Measurements from ENCODE around the gene NUDT21.
"Not testable (repeated sequence)": the region's sequence is repeated elsewhere in the genome, so short reads cannot be mapped to it uniquely, and the experiment has no call there.

The NUDT21 gene

DNA sequence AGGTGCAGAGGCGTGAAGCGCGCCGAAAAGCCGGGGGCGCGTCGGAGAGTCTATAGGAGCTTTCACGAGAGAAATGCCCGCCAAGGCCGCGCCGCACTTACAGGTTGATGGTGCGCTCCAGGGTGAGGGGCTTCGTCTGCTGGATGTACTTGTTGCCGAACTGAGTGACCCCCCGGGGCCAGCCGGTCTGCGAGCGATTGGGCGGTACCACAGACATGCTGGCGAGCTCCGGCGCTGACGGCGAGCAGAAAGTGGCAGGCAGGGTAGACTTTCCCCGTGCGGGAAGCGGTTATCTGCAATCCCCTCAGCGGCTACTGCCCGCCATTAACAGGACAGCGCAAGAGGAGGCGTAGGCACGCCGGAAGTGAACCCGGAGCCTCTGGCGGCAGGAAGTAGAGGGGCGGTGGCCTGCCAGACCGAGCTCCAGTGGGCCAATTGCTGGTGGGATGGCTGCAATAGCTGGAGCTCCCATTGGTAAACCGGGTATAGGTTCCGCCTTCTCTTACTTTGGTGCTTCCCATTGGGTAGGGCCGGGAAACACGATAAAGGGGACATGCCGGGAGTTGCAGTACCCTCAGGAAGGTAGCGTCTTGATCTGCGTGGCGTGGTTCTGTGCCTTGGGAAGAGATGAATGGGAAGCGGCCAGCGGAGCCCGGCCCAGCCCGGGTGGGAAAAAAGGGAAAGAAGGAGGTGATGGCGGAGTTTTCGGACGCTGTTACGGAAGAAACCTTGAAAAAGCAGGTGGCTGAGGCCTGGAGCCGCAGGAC lies at the start of gene NUDT21, which contains the start of gene OGFOD1:
Gene NUDT21, minus strand, starts transcription at position 347 of the 767 bp plus-strand sequence. Its CDS starts 130 bp downstream, at position 217.
Gene OGFOD1, plus strand, starts transcription at position 569 of the 767 bp plus-strand sequence. Its CDS starts 59 bp downstream, at position 628.
- peaks cover 49% of the 10 kb centered on the region for H3K4me1 Mint-ChIP-seq (ENCODE audit: low read depth)
- H3K27me3 Mint-ChIP-seq (ENCODE audit: low read depth), result no peaks in the 10 kb centered on the region
- H3K4me3 Mint-ChIP-seq, result peak within 1 kb of the TSS; percentile 95
- peak within 1 kb of the TSS; percentile 94 for H3K27ac Mint-ChIP-seq
- peak; percentile 94 for DNase-seq (ENCODE audit: low spot score)
- H3K36me3 Mint-ChIP-seq (ENCODE audit: low read depth), result peaks cover 50% of the 10 kb centered on the region
- no peaks in the 10 kb centered on the region for H3K9me3 Mint-ChIP-seq

GRCh38 chr16:56493815-56494214 lies 42.7 kb upstream of the NUDT21 start:
- H3K9me3 Mint-ChIP-seq, result no peaks in the 10 kb centered on the region
- no peak overlapping the region for H3K27ac Mint-ChIP-seq

DNA sequence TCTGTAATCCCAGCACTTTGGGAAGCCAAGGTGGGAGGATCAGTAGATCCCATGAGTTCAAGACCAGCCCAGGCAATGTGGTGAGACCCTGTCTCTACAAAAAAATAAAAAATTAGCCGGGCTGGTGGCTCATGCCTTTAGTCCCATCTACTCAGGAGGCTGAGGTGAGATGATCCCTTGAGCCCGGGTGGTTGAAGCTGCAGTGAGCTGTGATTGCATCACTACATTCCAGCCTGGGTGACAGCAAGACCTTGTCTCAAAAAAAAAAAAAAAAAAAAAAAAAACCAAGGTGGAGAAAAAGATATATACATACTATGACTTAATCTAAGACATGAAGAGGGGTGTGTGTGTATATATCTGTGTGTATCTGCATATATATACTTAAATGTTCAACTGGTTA lies 42.0 kb upstream of the NUDT21 start:
- H3K4me1 Mint-ChIP-seq (ENCODE audit: low read depth), result no peaks in the 10 kb centered on the region
- no peak overlapping the region for H3K27ac Mint-ChIP-seq
- H3K36me3 Mint-ChIP-seq (ENCODE audit: low read depth), result peaks cover 6% of the 10 kb centered on the region

More at GRCh38 chr16:56493815-56494214, 42.7 kb upstream of the NUDT21 start:
- Mint-ChIP-seq H3K36me3 (ENCODE audit: low read depth) (peaks cover 11% of the 10 kb centered on the region), H3K4me3 (no peak overlapping the region), H3K4me1 (ENCODE audit: low read depth) (no peaks in the 10 kb centered on the region), H3K27me3 (ENCODE audit: low read depth) (no peaks in the 10 kb centered on the region)
- DNase-seq (ENCODE audit: low spot score), result no peak

DNA sequence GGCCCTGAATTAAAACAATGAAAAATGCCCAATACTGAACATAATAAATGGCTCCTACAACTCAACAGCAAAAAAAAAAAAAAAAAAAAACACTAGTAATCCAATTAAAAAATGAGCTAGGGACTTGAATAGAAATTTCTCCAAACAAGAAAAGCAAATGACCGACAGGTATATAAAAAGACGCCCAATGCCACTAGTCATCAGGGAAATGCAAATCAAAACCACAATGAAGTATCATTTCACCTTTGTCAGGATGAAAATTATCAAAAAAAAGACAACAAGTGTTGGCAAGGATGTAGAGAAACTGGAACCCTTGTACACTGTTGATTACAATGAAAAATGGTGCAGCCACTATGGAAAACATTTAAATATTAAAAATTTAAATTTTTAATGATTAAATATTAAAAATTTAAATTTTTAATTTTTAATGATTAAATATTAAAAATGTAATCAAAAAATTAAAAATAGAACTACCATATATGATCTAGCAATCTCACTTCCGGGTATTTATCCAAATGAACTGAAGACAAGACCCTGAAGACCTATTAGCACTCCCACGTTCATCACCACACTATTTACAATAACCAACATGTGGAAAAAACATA lies 40.6 kb upstream of the NUDT21 start:
- H3K9me3 Mint-ChIP-seq, result no peaks in the 10 kb centered on the region
- no peaks in the 10 kb centered on the region for H3K4me1 Mint-ChIP-seq (ENCODE audit: low read depth)
- no peaks in the 10 kb centered on the region for H3K27me3 Mint-ChIP-seq (ENCODE audit: low read depth)
- H3K36me3 Mint-ChIP-seq (ENCODE audit: low read depth), result peaks cover under 1% of the 10 kb centered on the region
- H3K4me3 Mint-ChIP-seq, result no peak overlapping the region
- no peak overlapping the region for H3K27ac Mint-ChIP-seq
- no peak for DNase-seq (ENCODE audit: low spot score)

More for the DNA sequence above, 42.0 kb upstream of the NUDT21 start:
- H3K9me3 Mint-ChIP-seq, result no peaks in the 10 kb centered on the region
- no peaks in the 10 kb centered on the region for H3K27me3 Mint-ChIP-seq (ENCODE audit: low read depth)
- no peak overlapping the region for H3K4me3 Mint-ChIP-seq
- DNase-seq (ENCODE audit: low spot score), result no peak

DNA sequence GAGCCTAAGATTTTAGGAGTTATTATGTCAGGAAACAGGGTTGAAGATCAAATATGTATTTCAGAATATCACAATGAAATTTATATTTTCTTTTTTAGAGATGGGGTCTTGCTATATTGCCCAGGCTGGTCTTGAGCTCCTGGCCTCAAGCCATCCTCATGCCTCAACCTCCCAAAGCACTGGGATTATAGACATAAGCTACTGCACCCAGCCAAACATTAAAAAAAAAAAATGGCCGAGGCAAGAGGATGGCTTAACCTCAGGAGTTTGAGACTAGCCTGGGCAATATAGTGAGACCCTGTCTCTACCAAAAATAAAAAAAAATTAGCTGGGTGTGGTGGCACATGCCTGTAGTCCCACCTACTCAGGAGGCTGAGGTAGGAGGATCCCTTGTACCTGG lies 37.7 kb upstream of the NUDT21 start:
- not testable (repeated sequence) for H3K27me3 Mint-ChIP-seq (ENCODE audit: low read depth); H3K36me3 Mint-ChIP-seq (ENCODE audit: low read depth); H3K4me3 Mint-ChIP-seq; H3K27ac Mint-ChIP-seq; H3K4me1 Mint-ChIP-seq (ENCODE audit: low read depth); H3K9me3 Mint-ChIP-seq; DNase-seq (ENCODE audit: low spot score)

- H3K27me3 Mint-ChIP-seq (ENCODE audit: low read depth), result no peaks in the 10 kb centered on the region
- H3K36me3 Mint-ChIP-seq (ENCODE audit: low read depth), result peaks cover 7% of the 10 kb centered on the region
Observed at GRCh38 chr16:56488035-56488434, 36.9 kb upstream of the NUDT21 start.

GRCh38 chr16:56483394-56483793 lies 32.3 kb upstream of the NUDT21 start:
- peaks cover 16% of the 10 kb centered on the region for H3K36me3 Mint-ChIP-seq (ENCODE audit: low read depth)
- no peaks in the 10 kb centered on the region for H3K9me3 Mint-ChIP-seq
- H3K4me3 Mint-ChIP-seq, result no peak overlapping the region
- no peaks in the 10 kb centered on the region for H3K4me1 Mint-ChIP-seq (ENCODE audit: low read depth)
- no peak overlapping the region for H3K27ac Mint-ChIP-seq
- no peaks in the 10 kb centered on the region for H3K27me3 Mint-ChIP-seq (ENCODE audit: low read depth)
- DNase-seq (ENCODE audit: low spot score), result no peak

More at GRCh38 chr16:56488035-56488434, 36.9 kb upstream of the NUDT21 start:
- no peak overlapping the region for H3K27ac Mint-ChIP-seq
- H3K4me3 Mint-ChIP-seq, result no peak overlapping the region
- DNase-seq (ENCODE audit: low spot score), result no peak
- H3K9me3 Mint-ChIP-seq, result no peaks in the 10 kb centered on the region
- no peaks in the 10 kb centered on the region for H3K4me1 Mint-ChIP-seq (ENCODE audit: low read depth)

GRCh38 chr16:56482683-56483236 lies 31.6 kb upstream of the NUDT21 start:
- Mint-ChIP-seq H3K27me3 (ENCODE audit: low read depth) (no peaks in the 10 kb centered on the region), H3K9me3 (no peaks in the 10 kb centered on the region), H3K27ac (no peak overlapping the region), H3K4me3 (no peak overlapping the region), H3K36me3 (ENCODE audit: low read depth) (peaks cover 16% of the 10 kb centered on the region), H3K4me1 (ENCODE audit: low read depth) (no peaks in the 10 kb centered on the region)
- no peak for DNase-seq (ENCODE audit: low spot score)

DNA sequence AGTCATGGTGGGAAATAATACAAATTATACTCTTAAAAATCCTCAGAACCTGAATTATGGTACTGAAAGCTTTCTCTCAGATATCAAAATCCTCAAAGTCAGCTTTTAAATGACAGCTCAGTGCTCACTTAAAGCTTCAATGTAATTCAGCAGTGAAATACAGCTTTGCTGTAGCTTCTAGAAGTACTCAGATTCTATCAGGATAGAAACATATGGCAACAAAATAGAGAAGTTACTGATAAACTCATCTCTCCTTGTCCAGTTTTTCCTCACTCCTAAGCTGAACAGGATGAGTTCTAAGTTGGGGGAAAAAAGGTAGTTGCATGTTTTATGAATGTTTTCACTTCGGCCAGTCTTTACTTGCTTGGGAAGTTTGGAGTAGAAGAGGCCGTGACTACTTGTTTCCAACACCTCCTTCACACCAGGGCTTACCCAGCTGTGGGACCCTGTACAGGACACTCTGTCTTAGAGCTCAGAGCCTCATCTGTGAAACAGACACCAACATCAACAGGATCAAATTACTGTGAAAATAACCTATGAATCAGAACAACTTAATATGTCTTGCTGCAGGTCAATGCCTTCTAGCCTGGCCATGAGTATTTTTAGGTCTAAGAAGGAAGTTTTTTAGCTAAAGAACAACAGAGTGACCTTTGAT lies 30.5 kb upstream of the NUDT21 start:
- no peaks in the 10 kb centered on the region for H3K9me3 Mint-ChIP-seq
- H3K4me1 Mint-ChIP-seq (ENCODE audit: low read depth), result peaks cover 7% of the 10 kb centered on the region
- H3K27me3 Mint-ChIP-seq (ENCODE audit: low read depth), result no peaks in the 10 kb centered on the region
- peaks cover 23% of the 10 kb centered on the region for H3K36me3 Mint-ChIP-seq (ENCODE audit: low read depth)
- no peak overlapping the region for H3K4me3 Mint-ChIP-seq
- no peak for DNase-seq (ENCODE audit: low spot score)
- no peak overlapping the region for H3K27ac Mint-ChIP-seq

GRCh38 chr16:56480776-56481467 lies 29.8 kb upstream of the NUDT21 start:
- DNase-seq (ENCODE audit: low spot score), result no peak
- no peak overlapping the region for H3K4me3 Mint-ChIP-seq
- peaks cover 29% of the 10 kb centered on the region for H3K36me3 Mint-ChIP-seq (ENCODE audit: low read depth)
- no peaks in the 10 kb centered on the region for H3K27me3 Mint-ChIP-seq (ENCODE audit: low read depth)
- H3K4me1 Mint-ChIP-seq (ENCODE audit: low read depth), result peaks cover 7% of the 10 kb centered on the region
- no peak overlapping the region for H3K27ac Mint-ChIP-seq
- no peaks in the 10 kb centered on the region for H3K9me3 Mint-ChIP-seq

GRCh38 chr16:56479469-56479868 lies 28.3 kb upstream of the NUDT21 start:
- Mint-ChIP-seq H3K9me3 (no peaks in the 10 kb centered on the region), H3K36me3 (ENCODE audit: low read depth) (peaks cover 35% of the 10 kb centered on the region), H3K4me1 (ENCODE audit: low read depth) (peaks cover 7% of the 10 kb centered on the region), H3K27ac (no peak overlapping the region), H3K27me3 (ENCODE audit: low read depth) (no peaks in the 10 kb centered on the region), H3K4me3 (no peak overlapping the region)
- no peak for DNase-seq (ENCODE audit: low spot score)

GRCh38 chr16:56478281-56479049 lies 27.3 kb upstream of the NUDT21 start:
- Mint-ChIP-seq H3K27ac (no peak overlapping the region), H3K27me3 (ENCODE audit: low read depth) (no peaks in the 10 kb centered on the region), H3K9me3 (no peaks in the 10 kb centered on the region), H3K36me3 (ENCODE audit: low read depth) (peaks cover 36% of the 10 kb centered on the region), H3K4me3 (no peak overlapping the region), H3K4me1 (ENCODE audit: low read depth) (peaks cover 7% of the 10 kb centered on the region)
- no peak for DNase-seq (ENCODE audit: low spot score)

All from T-helper 2 cell treated with Interferon-gamma antibody and Interleukin-4, amounts not matched to agents 5 μg/mL and 100 μg/mL, for 36 hours (primary cell).